RWPE1 (cell line): ENCODE data around the gene CNTNAP2.

Experiments used
- CTCF ChIA-PET: fragments of 350-600 bp; sonication (Branson Sonifier 250); formaldehyde crosslinking; extraction: SDS; loops from one replicate; lab custom pipeline; 2021; lab: Yijun Ruan, JAX
- POLR2A ChIA-PET: fragments of 400-600 bp; formaldehyde crosslinking; extraction: SDS; loops from one replicate; lab custom pipeline; 2020; ENCODE audit warnings: antibody characterized with exemption; ENCODE audit not compliant: low non-redundant PET; lab: Yijun Ruan, JAX
- DNase-seq: peaks from one replicate; pipeline ENCODE4 v3.0.0; 2012; ENCODE audit warnings: low spot score
- H3K27ac ChIP-seq: fragments of 450-650 bp; 2 replicates; pipeline ENCODE4 v1.5.1; 2017
- CTCF ChIP-seq: fragments of 450-650 bp; conservative IDR thresholded peaks from 2 replicates; pipeline ENCODE4 v1.5.1; 2017; ENCODE audit warnings: low read depth, mild to moderate bottlenecking

CNTNAP2 gene

DNA sequence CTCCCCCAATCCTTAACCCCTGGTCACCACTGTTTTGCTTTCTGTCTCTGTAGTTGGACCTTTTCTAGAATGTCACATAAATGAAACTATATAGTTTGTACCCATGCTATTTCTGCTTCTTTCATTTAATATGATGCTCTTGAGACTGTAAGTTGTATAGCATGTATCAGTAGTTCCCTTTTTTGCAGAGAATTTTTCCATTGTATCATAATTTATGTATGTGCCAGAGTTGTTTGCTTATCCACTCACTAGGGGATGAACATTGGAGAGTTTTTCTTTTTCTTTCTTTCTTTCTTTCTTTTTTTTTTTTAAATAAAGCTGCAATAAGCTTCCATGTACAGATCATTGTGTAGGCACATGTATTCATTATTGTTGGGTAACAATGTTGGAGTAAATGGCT lies 544.8 kb downstream of the CNTNAP2 start:
- no peak overlapping the region for H3K27ac ChIP-seq
- TF ChIP-seq CTCF = no peak
- DNase-seq = no peak
- ChIA-PET CTCF (no interaction called here), POLR2A (no interaction called here)

DNA sequence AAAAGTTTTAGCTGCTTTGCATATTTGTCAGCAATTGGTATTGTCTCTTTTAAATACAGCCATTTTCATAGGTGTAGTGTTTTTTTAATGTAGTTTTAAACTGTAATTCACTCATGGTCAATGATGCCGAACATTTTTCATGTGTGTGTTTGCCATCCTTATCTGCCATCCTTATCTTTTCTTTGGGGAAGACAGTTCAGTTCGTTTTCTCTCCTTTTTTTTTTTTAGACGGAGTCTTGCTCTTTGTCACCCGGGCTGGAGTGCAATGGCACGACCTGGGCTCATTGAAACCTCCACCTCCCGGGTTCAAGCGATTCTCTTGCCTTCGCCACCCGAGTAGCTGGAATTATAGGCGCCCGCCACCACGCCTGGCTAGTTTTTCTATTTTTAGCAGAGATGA lies 545.3 kb downstream of the CNTNAP2 start:
- no peak for TF ChIP-seq CTCF
- POLR2A ChIA-PET = no interaction called here
- no peak overlapping the region for H3K27ac ChIP-seq
- CTCF ChIA-PET = no interaction called here
- no peak for DNase-seq

GRCh38 chr7:146665023-146665422 lies 548.4 kb downstream of the CNTNAP2 start:
- CTCF ChIA-PET = no interaction called here
- H3K27ac ChIP-seq = no peak overlapping the region
- POLR2A ChIA-PET = no interaction called here
- no peak for TF ChIP-seq CTCF
- no peak for DNase-seq

GRCh38 chr7:146670532-146670931 lies 553.9 kb downstream of the CNTNAP2 start:
- ChIA-PET POLR2A (no interaction called here), CTCF (no interaction called here)
- DNase-seq = no peak
- no peak overlapping the region for H3K27ac ChIP-seq
- TF ChIP-seq CTCF = no peak

- no peak overlapping the region for H3K27ac ChIP-seq
- POLR2A ChIA-PET = no interaction called here
- CTCF ChIA-PET = no interaction called here
- TF ChIP-seq CTCF = no peak
- DNase-seq = no peak
Measured at GRCh38 chr7:146681487-146681886, 564.9 kb downstream of the CNTNAP2 start.

- no peak overlapping the region for H3K27ac ChIP-seq
- DNase-seq = no peak
- CTCF ChIA-PET = no interaction called here
- no peak for TF ChIP-seq CTCF
- POLR2A ChIA-PET = no interaction called here
Measured at GRCh38 chr7:146683439-146683838, 566.8 kb downstream of the CNTNAP2 start.

DNA sequence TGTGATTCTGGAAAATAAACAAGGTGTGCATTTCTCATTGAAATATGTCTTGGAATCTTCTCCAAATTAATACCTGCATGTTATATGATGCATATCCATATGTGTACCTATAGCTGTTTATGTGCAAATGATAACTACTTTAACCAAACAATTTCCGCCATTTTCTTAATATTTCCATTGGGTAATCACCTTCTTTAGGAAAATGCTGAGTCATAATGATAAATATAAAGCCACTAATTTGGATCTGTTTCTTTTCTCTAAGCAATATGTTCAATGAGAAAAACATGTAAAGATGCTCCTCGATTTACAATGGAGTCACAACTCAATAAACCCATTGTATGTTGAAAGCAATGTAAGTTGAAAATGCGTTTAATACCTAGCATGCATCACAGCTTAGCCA lies 574.4 kb downstream of the CNTNAP2 start:
- ChIA-PET POLR2A (no interaction called here), CTCF (no interaction called here)
- no peak for TF ChIP-seq CTCF
- no peak overlapping the region for H3K27ac ChIP-seq
- DNase-seq = no peak
